Suppressor macrophage (primary cell): ENCODE data around the gene PUM1.

Source experiments
- DNase-seq, 4 experiments: peaks; one replicate each; pipeline ENCODE4 v3.0.0-alpha.2; 2020 to 2022

PUM1 gene

DNA sequence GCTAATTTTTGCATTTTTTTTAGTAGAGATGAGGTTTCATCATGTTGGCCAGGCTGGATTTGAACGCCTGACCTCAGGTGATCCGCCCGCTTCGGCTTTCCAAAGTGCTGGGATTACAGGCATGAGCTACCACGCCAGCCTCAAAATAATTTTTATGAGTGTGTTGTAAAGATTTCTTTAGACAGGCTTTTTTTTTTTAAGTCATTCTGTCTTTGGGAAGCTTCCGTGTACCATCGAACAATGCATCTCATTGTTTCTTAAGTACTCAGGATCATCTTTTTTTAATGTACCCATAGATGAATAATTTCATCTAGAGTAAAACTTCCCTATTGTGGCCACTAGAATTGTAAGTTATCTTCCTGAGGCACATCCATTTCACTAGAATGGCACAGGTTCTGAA is 137.3 kb downstream of the PUM1 start:
- DNase-seq = no peak

DNA sequence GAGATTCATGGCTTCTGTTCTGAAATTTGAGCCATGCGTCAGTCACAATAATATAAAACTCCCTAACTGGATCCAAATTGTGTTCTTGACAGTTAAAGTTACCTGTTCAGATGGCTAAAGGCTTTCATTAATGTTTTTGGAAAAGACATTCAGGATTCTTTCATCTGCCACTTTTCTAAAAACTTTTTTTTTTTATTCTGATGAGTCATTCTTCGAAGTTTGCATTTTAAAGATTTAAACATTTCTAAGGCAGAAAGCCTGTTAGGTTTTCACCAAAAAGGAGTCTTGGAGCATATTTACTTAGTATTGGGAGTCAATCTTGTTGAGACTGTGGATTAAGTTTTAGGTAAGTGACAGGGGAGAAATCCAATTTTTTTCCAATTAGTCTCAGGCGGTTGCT is 138.1 kb downstream of the PUM1 start:
- DNase-seq = no peak

DNA sequence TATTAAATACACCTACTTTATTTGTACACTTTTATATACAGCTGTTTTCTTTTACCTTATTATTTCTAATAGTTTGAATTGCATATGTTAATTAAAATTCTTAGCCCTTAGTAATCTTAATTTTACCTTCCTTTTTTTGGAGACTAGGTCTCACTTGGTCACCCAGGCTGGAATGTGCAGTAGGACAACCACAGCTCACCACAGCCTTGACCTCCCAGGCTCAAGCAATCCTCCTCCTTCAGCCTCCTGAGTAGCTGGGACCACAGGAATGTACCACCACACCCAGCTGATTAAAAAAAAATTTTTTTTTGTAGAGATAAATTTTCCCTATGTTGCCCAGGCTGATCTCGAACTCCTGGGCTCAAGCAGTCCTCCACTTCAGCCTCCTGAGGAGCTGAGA is 141.9 kb downstream of the PUM1 start:
- no peak for DNase-seq

DNA sequence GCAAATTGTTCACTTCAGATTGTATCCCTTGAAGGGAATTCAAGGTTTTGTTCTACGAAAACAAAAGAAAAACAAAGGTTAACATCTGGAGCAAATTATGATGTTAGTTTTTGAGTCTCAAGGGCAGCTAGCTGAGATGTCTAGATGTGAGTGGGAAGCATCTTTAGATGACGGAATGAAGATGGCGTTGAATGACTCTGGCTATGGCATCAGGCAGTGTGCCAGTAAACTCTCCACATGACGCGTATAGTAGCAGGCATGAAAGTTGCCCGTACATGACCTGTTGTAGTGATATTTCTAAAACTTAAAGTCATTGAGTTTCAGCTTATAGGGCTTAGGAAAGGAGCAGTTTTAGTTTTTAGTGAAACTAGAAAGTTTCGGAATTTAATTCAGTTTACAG is 144.7 kb downstream of the PUM1 start:
- peak in 1 of 4 experiments; percentile 26 for DNase-seq

DNA sequence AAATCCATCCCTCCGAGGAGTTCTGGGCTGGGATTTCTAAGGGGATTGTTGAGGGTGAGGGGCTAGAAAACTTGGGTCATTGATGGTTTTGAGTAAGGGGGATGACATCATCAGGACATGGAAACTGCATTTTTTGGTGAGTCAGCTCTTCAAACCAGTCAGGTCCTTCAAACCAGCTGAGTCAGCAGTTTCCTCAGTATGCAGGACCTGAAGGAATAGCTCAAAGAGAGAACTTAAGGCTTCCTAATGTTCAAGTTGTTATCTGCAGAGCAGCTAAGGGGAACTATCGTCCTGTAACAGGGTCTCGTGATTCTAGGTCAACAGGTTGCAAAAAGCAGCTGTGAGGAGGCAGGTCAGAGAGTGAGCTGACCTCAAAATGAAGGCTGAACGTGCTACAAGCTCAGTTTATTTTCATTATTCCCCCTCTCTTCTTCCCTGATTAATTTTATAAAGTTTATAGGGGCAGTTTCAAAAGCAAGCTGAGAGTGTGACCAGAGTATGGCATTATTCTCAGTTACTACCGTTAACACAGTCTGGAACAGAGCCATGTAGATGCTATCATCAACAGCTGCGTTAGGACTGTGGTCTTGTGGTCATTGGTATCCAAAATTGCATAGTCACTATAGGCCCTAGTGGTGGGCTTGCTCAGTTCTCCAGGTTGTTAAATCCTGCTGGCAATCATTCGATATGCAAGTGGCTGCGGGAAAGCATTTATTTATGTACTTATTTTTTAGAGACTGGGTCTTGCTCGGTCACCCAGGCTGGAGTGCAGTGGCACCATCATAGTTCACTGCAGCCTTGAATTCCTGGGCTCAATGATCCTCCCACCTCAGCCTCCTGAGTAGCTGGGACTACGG is 146.3 kb downstream of the PUM1 start:
- peak; percentile 76 to 94 (median 86) for DNase-seq

DNA sequence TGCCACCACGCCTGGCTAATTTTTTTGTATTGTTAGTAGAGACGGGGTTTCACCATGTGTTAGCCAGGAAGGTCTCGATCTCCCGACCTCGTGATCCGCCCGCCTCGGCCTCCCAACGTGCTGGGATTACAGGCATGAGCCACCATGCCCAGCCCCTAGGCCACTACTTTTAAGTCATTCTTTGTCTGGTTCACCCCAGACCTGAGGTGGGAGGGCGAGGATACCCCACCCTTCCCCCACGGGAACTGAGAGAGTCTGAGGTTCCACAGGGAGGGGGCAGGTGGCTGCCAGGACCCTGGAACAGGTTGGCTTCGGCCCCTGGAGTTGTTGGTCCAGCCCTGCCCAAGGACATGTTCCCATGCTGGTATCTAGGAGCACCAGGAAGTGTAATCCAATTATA is 149.2 kb downstream of the PUM1 start:
- DNase-seq = no peak

DNA sequence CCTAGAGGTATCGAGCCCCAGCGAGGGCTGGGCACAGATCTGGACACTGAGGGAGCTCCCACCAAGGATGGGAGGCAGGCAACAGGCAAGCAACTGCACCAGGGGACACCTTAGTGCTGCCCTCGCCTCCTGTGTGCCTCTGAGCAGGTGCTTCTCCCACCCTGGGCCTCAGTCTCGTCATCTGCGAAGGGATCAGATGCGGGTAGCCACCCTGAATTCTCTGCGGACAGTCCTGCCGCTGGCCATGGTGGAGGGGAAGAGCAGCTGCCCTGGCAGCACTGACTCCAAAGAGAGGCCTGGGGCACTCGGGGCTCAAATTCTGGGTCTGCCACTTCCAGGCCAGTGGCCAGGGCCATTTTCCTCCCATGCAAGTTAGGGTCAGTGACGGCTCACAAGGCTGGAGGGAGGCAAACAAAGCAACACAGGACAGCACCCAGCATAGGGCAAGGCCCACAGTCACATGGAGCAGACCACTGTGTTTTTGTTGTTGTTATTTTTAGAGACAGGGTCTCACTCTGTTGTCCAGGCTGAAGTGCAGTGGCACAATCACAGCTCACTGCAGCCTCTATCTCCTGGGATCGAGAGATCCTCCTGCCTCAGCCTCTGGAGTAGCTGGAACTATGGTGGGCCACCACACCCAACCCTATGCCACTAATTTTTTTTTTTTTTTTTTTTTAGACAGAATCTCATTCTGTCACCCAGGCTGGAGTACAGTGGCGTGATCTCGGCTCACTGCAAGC is 149.9 kb downstream of the PUM1 start:
- no peak for DNase-seq

DNA sequence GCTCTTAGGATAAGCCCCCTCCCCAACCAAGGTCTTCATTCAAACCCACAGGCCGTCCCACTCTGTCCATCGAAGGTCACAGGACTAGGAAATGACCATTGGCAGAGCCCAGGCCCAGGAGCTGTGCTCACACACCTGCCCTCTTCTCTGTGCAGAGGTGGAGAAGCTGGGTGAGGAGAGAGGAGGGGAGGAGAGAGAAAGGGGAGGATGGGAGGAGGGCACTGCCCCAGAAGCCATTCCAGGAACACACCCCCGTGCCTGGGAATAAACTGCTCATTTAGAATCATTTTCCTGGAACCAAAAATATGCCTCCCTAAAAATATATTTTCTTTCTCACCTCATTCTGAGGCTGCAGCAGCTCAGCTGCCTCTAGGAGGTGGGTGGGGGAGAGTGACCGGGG is 150.6 kb downstream of the PUM1 start:
- DNase-seq = no peak

DNA sequence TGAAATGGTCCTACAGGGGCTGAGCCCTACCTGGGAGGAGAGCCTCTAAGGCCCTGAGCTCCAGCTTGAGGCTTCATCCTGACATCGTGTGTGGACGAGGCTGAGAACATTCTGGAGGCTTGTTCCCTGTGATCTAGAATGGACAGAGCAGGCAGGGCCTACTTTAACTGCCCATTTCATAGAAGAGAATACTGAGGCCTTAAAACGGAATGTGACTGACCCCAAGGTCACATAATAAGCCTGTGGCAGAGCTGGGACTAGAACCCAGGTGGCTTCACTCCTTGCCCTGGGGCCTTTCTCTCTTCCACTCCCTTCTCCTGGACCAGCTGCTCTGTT is 151.0 kb downstream of the PUM1 start:
- DNase-seq = no peak

DNA sequence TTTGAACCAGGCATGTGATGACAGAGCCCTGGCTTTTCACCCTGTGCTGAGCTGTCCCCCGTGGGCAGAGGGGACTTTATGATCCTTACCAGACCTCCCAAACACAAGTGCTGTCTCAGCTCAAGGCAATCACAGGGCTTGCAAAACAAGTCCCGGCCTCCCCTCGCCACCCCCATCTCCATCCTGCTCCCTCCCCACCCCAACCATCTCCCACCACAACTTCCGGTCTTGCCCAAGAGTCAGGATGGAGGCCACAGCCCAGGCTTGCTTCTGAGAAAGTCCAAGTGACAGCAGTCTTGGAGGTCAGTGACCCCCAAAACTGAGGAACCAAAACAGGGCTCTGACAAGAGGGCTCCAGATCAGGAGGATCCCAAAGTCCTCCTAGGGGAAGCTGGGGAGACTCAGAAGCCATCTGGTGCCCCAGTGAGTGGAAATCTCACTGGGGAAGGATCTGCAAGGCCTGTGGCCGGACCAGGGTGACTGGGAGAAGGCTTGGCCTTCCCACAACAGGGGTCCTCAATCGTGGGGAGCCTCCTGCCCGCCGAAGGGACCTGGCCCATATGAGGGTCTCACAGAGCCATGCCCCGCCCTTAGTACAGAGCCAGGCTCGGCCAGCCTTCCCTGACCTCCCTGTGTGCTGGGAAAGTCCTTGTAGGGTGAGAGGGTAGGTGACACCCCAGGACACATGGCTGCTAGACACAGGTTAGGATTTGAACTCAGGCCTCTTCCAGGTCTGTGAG is 152.4 kb downstream of the PUM1 start:
- peak; percentile 94 to 97 (median 96) for DNase-seq

DNA sequence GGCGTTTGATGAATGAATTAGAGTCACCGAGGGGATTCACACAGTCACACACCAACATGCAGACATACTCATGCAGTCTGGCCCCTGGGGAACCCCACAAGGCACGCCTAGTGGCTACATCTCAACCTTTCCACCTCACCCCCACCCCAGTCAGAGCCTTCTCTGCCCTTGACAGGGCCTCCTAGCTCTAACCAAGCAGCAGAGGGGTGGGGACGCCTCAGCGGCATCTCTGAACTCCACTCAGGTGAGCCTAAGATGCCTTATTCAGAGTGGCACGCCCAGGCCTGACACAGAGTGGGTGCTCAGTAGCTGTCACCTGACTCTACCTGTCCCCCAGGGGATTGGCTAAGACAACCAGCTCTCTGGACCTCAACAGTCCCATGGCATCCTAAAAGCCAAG is 153.3 kb downstream of the PUM1 start:
- no peak for DNase-seq

DNA sequence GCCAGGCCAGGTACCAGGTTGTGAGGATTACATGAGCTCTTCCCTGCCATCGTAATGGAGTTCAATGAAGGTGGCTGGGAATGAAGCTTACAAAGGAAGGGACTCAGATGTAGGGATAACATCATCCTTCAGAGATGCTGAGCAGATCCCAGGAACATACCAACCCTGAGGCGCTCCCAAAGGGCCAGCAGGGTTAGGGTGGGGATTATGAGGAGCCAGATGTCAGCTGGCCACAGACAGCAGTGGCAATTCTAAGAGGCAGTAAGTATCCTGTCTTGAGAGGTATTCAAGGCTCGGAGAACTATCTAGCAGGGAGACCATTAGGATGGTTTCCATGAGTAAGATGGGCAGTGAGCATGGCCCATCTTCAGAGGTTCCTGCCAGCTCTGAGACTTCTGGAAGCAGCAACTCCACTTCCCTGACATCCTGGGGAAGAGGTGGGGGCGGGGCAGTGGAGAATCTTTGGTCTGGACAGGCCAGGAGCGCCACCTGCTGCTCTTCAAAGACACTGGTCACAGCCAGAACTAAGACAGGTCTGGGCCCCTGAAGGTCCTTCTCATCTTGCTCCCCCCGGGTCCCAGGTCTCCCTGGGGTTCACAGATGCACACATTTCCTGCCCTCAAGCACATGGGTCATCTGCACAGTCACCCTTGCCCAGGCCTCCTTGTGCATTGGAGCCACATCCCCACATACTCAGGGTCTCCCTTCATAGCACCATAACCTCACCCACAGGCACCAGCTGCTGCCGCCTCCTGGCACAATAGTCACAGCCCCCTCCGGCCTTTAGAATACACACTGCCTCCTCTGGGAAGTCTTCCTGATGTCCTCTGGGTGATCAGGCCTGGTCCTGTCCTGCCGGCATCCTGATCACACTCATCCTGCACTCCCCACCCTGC is 154.2 kb downstream of the PUM1 start:
- peak; percentile 82 to 94 (median 88) for DNase-seq

DNA sequence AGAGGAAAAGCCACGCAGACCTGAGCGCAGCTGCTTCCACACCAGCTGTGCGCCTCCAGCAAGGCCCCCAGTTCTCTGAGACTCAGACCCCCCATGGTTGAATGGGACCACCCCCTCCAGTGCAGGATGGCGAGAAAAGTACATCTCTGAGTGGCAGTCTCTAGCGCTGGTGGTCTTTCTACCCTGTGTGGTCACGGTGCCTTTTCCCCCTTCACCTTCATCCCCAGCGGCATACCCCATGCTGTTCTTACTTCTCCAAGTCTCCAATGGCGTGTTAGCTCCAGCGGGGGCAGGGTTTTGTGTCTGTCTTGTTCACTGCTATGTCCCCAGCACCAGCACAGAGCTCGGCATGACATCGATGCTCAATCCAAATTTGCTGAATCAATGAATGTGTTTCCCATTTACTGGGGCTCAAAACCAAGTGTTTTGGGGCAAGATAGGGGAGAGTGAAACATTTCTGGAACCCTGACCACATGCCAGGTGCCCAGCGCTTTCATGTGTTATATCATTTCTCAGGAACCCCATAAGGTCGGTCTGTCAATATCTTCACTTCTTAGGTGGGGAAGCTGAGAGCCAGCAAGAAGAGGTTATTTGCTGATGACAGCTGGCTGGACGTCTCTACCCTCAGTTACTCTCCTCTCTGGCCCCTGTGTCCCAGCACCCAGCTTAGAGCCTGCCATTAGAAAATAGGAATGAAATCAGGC is 156.0 kb downstream of the PUM1 start:
- DNase-seq = peak in 3 of 4 experiments; percentile 34 to 49 (median 41)

DNA sequence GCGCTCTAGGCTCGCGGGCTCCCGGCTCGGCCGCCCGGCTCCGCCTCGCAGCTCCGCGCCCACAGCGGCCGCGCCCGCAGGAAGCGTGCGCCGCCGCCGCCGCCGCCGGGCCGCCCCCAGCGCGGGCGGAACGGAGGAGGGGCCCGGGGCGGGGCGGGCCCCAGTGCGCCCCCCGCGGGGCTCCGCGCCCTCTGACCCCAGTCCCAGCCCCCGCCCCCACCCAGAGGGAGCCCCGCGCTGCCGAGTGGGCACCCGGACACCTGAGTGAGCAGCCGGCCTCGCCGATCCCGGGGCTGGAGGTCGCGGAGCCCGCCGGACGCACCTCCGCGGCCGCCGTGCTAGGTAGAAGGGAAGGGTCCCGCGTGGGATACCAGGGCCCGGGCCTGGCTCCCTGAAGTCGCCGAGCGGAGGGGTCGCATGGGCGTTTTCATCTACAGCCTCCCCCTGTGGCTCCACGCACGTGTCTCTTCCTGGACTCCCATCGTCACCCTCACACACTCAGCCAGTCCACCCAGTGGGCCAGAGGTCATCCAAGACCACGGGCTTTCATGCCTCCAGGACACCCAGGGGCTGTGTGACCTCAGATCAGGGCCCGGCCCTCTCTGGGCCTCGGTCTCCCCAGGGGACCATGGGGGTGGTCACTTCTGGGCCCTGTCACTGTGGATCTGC is 156.7 kb downstream of the PUM1 start, which contains the start of gene SDC3:
Gene SDC3 (minus strand): TSS at position 63 of the 669 bp plus-strand sequence. CDS start 172 bp downstream, outside the sequence.
- DNase-seq = peak; percentile 46 to 81 (median 63)

DNA sequence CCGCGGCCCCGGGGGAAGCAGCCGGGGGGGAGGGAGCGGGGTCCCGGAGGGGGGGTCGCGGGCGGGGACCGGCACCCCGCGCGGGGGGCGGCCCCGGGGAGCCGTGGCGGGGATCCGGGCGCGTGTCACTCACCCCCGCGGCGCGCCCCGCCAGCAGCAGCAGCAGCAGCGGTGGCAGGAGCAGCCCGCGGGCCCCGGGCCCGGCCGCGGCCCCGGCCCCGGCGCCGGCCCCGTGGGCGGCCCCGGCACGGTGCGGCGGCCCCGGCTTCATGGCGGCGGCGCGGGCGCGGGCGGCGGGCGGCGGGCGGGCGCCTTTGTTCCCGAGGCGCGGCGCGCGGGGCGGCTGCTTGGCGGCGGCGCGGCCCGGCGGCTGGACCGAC is 157.2 kb downstream of the PUM1 start:
- DNase-seq = no peak

DNA sequence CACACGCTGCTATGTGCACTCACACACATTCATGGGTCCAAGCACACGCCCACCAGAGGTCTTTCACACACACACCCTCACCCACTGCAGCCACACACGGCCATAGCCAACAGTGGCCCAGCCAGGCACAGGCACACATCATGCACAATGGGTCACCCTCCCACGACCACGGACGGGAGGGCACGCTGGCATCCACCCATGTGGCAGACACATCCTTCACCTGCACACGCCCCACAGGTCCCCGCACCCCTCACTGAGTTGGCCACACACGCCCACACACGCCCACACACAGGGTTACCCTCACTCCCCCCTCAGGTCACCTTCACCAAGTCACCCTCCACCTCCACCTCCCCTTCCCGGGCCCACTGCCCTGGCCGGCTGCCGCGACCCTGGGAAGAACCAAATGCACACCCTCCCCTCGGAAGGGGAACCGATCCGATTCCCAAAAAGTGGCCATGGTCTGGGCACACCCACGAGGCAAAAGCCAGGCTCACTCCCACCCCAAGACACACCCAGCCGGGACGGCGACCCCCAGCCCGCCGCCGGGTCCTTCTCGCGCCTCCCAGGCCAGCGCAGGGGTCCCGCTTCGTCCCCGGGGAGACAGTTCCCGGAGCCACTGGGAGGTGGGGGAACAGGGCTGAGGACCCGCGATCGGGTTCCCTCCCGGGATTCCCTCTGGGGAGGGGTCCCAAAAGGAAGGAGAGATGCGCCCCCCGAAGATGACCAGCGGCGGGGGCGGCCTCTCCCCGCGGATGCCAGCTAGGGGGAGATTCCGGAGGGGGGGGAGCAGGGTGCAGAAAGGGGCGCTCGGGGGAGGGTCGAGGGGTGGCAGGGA is 157.8 kb downstream of the PUM1 start:
- DNase-seq = no peak

DNA sequence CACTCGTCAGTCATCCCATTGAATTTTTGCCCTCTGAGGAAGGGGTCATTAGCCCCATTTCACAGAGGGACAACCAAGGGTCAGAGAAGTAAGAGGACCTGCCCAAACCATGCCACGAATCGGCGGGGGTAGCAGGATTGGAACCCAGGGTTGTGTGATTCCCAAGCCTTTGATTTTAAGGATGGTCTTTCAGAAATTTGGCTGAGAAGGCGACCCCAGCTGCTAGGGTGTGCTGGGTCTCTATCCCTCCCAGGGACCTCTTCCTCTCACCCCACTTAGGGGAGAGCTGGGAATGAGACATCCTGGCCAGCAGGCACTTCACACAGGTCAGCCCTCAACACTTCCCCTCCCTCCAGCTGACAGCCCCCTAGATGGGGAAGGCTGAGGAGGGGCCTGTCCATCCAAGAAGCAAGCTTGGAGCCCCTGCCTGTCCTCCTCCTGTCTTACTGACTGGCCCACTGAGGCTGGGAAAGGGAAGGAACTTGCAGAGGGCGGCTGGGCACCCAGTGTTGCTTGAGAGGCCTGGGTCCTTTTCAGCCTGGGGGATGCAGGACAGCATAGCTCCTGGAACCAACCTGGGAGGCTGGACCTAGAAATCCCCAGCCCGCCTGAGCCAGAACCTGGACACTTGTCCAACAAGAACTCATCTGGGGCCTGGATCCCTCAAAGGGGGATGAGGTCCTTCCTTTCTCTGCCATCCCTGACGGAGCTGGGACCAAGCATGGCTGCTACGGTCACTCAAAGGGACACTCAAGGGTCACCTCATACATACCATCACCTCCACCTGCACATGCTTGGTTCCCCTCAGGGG is 158.7 kb downstream of the PUM1 start:
- DNase-seq = no peak

DNA sequence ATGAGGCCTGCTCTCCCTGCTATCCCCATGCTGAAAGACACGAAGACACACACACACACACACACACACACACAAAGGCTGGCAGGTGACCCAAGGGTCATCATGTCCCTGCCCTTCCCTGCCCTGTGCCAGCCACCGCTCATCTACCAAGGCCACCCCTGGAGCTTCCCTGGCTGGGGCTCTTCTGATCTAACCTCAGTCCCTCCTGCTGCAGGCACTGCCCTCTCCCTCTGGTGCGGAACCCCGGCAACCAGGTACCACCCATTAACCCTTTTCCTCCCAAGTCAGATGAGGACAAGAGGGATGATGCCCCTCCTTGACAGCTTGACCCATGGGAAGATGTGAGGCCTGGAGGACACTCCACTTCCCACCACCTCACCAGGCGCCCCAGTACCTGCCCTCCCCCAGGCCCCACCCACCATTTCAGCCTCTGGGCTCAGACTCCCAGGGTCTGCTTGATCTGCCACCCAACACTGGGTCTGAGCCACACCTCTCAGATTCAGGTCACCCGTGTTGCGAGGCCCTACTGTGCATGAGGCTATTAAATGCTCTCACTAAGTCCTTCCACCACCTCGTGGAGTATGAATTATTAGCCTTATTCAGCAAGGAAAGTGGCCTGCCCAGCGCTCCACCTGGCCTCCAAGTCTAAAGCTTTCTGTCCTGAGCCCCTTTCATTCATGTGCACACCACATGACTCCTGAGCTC is 159.4 kb downstream of the PUM1 start:
- no peak for DNase-seq
